ENCODE data around the gene PABPC1L. TPM values are rescaled to one million over a fixed set of nuclear protein-coding genes. Genes with fewer than 3 reads are reported as not detected.

Gene PABPC1L
- polyA plus RNA-seq, 4 donors: 7.0 to 28.4 (median 9.6) TPM

DNA sequence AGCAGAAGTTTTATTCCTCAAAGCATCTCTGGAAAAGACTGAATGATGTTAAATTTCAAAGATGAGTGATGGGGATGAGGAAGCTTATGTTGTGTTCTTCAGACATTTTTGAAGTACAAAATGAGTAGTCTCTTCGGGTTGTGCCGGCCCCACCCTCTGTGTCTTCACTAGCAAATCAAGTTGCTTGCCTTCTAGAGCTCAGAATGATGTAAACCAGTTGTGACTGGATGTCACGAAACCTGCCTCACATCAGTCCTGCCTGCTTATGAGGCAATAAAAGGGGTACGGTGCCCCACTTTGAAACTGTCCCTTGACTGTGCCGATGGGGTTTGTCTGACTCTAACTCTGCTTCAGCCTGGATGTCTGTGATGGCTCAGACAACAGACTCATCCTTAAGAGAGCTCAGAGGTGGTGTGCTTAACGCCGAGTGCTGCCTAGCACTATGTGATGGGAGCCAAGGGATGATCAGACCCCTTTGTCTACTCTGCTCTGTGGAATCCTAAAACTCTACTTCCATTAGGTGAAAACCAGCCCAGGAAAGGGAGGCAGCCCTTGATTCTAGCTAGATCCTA, 31.3 kb downstream of the PABPC1L start:
- H3K36me3 ChIP-seq (ENCODE audit: control insufficient read depth in 3 of 3, insufficient read depth in 2 of 3, low read depth in 1 of 3, low read length in 3 of 3): peaks cover 10 to 68% (median 16%) of the 10 kb centered on the region in 3 donors
- 85 to 91% (median 89%) methylated on average over 7 of the region's 7 CpGs for WGBS, 3 donors

DNA sequence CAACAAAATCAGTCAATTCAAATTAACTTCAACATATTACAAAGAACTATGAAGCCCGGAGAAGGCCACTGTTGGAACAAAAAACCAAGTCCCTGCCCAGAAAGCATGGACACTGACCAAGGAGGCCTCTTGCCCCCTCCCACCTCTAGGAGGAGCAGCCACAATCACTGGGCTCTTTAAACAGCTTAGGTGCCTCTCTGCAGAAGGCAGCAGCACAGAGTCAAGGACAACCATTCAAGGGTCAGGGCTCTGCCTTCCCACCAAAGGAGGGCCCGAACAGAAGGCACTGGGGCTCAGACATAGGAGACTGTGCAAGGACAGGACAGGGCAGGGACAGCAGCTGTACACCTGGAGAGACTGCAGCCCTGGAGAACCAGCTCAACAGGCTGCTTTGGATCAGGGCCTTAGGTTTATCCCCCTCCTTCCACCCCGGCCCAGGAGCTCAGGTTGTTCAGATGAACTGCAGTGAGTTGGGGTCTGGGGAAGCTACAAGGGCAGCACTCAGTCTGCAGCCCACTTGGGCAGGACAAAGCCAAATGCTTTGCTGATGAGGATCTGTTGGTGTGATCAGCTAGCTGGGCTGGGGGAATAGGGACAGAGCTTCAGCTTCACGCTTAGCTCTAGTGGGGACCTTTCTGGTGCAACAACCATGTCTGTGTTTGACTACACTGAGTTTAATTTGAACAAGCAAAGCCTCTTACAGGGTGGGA, 32.6 kb downstream of the PABPC1L start:
- DNase-seq (no peak), FAIRE-seq (no peak)
- WGBS, 3 donors: 93 to 97% (median 96%) methylated on average over 4 of the region's 4 CpGs
- no peaks in the 10 kb centered on the region for H3K9me3 ChIP-seq (ENCODE audit: control insufficient read depth in 2 of 2, insufficient read depth in 1 of 2, low read depth in 1 of 2, low read length in 1 of 2)
- no peaks in the 10 kb centered on the region for H3K27me3 ChIP-seq (ENCODE audit: control insufficient read depth in 3 of 3, insufficient read depth in 3 of 3, low read length in 3 of 3)
- no peak overlapping the region for H3K27ac ChIP-seq (ENCODE audit: low read depth in 1 of 3, low read length in 2 of 3)
- peaks cover 10 to 58% (median 16%) of the 10 kb centered on the region in 3 donors for H3K36me3 ChIP-seq (ENCODE audit: control insufficient read depth in 3 of 3, insufficient read depth in 2 of 3, low read depth in 1 of 3, low read length in 3 of 3)
- H3K4me3 ChIP-seq (ENCODE audit: low read depth in 1 of 3, low read length in 3 of 3): no peak overlapping the region
- no peaks in the 10 kb centered on the region for H3K4me1 ChIP-seq (ENCODE audit: control insufficient read depth in 3 of 3, insufficient read depth in 2 of 3, low read depth in 1 of 3, low read length in 2 of 3)

More for the DNA sequence above, 31.3 kb downstream of the PABPC1L start:
- Histone ChIP-seq H3K27ac (ENCODE audit: low read depth in 1 of 3, low read length in 2 of 3) (no peak overlapping the region), H3K9me3 (ENCODE audit: control insufficient read depth in 2 of 2, insufficient read depth in 1 of 2, low read depth in 1 of 2, low read length in 1 of 2) (no peaks in the 10 kb centered on the region), H3K27me3 (ENCODE audit: control insufficient read depth in 3 of 3, insufficient read depth in 3 of 3, low read length in 3 of 3) (no peaks in the 10 kb centered on the region), H3K4me1 (ENCODE audit: control insufficient read depth in 3 of 3, insufficient read depth in 2 of 3, low read depth in 1 of 3, low read length in 2 of 3) (no peaks in the 10 kb centered on the region), H3K4me3 (ENCODE audit: low read depth in 1 of 3, low read length in 3 of 3) (no peak overlapping the region)
- DNase-seq: no peak
- FAIRE-seq: no peak

DNA sequence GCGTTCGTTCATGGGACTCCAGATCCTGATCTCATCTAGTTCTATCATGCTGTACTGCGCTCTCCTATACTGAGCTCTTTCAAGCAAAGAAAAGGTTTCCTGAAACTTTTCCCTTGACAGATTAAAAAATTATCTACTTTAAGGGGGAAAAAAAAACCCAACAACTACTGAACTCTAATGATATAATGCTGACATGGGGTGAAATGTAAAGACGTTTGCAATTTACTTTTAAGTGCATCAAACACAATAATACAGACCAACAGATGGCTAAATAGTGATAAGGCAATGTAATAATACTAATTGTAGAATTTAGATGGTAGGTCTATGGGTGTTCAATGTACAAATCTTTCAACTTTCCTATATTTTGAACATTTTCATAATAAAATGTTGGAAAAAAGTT, 34.0 kb downstream of the PABPC1L start:
- Histone ChIP-seq H3K36me3 (ENCODE audit: control insufficient read depth in 3 of 3, insufficient read depth in 2 of 3, low read depth in 1 of 3, low read length in 3 of 3) (peaks cover 18 to 51% (median 18%) of the 10 kb centered on the region in 3 donors), H3K4me1 (ENCODE audit: control insufficient read depth in 3 of 3, insufficient read depth in 2 of 3, low read depth in 1 of 3, low read length in 2 of 3) (no peaks in the 10 kb centered on the region), H3K9me3 (ENCODE audit: control insufficient read depth in 2 of 2, insufficient read depth in 1 of 2, low read depth in 1 of 2, low read length in 1 of 2) (no peaks in the 10 kb centered on the region), H3K27me3 (ENCODE audit: control insufficient read depth in 3 of 3, insufficient read depth in 3 of 3, low read length in 3 of 3) (no peaks in the 10 kb centered on the region), H3K4me3 (ENCODE audit: low read depth in 1 of 3, low read length in 3 of 3) (no peak overlapping the region), H3K27ac (ENCODE audit: low read depth in 1 of 3, low read length in 2 of 3) (no peak overlapping the region)
- WGBS, 3 donors: 90 to 92% (median 90%) methylated on average over 4 of the region's 4 CpGs
- no peak for DNase-seq
- FAIRE-seq: no peak

- DNase-seq (no peak), FAIRE-seq (no peak)
- Histone ChIP-seq H3K4me3 (ENCODE audit: low read depth in 1 of 3, low read length in 3 of 3) (no peak overlapping the region), H3K27ac (ENCODE audit: low read depth in 1 of 3, low read length in 2 of 3) (no peak overlapping the region), H3K4me1 (ENCODE audit: control insufficient read depth in 3 of 3, insufficient read depth in 2 of 3, low read depth in 1 of 3, low read length in 2 of 3) (no peaks in the 10 kb centered on the region), H3K27me3 (ENCODE audit: control insufficient read depth in 3 of 3, insufficient read depth in 3 of 3, low read length in 3 of 3) (no peaks in the 10 kb centered on the region), H3K36me3 (ENCODE audit: control insufficient read depth in 3 of 3, insufficient read depth in 2 of 3, low read depth in 1 of 3, low read length in 3 of 3) (peaks cover 18 to 45% (median 22%) of the 10 kb centered on the region in 3 donors), H3K9me3 (ENCODE audit: control insufficient read depth in 2 of 2, insufficient read depth in 1 of 2, low read depth in 1 of 2, low read length in 1 of 2) (no peaks in the 10 kb centered on the region)
- 87 to 91% (median 91%) methylated on average over 6 of the region's 6 CpGs for WGBS, 3 donors
Measured at GRCh38 chr20:44945261-44945660, 35.4 kb downstream of the PABPC1L start.

- DNase-seq (no peak), FAIRE-seq (no peak)
- Histone ChIP-seq H3K27ac (ENCODE audit: low read depth in 1 of 3, low read length in 2 of 3) (no peak overlapping the region), H3K9me3 (ENCODE audit: control insufficient read depth in 2 of 2, insufficient read depth in 1 of 2, low read depth in 1 of 2, low read length in 1 of 2) (no peaks in the 10 kb centered on the region), H3K27me3 (ENCODE audit: control insufficient read depth in 3 of 3, insufficient read depth in 3 of 3, low read length in 3 of 3) (no peaks in the 10 kb centered on the region), H3K4me1 (ENCODE audit: control insufficient read depth in 3 of 3, insufficient read depth in 2 of 3, low read depth in 1 of 3, low read length in 2 of 3) (no peaks in the 10 kb centered on the region), H3K4me3 (ENCODE audit: low read depth in 1 of 3, low read length in 3 of 3) (no peak overlapping the region), H3K36me3 (ENCODE audit: control insufficient read depth in 3 of 3, insufficient read depth in 2 of 3, low read depth in 1 of 3, low read length in 3 of 3) (peaks cover 25 to 43% (median 29%) of the 10 kb centered on the region in 3 donors)
- WGBS, 3 donors: 74 to 86% (median 80%) methylated on average over 2 of the region's 2 CpGs
Measured at GRCh38 chr20:44946271-44946852, 36.5 kb downstream of the PABPC1L start.

GRCh38 chr20:44948107-44948506, 38.2 kb downstream of the PABPC1L start:
- peaks cover 23 to 38% (median 24%) of the 10 kb centered on the region in 3 donors for H3K36me3 ChIP-seq (ENCODE audit: control insufficient read depth in 3 of 3, insufficient read depth in 2 of 3, low read depth in 1 of 3, low read length in 3 of 3)
- no peaks in the 10 kb centered on the region for H3K27me3 ChIP-seq (ENCODE audit: control insufficient read depth in 3 of 3, insufficient read depth in 3 of 3, low read length in 3 of 3)
- no peaks in the 10 kb centered on the region for H3K4me1 ChIP-seq (ENCODE audit: control insufficient read depth in 3 of 3, insufficient read depth in 2 of 3, low read depth in 1 of 3, low read length in 2 of 3)
- H3K27ac ChIP-seq (ENCODE audit: low read depth in 1 of 3, low read length in 2 of 3): no peak overlapping the region
- no peak overlapping the region for H3K4me3 ChIP-seq (ENCODE audit: low read depth in 1 of 3, low read length in 3 of 3)
- FAIRE-seq (no peak), DNase-seq (no peak)
- H3K9me3 ChIP-seq (ENCODE audit: control insufficient read depth in 2 of 2, insufficient read depth in 1 of 2, low read depth in 1 of 2, low read length in 1 of 2): no peaks in the 10 kb centered on the region
- WGBS, 3 donors: 93 to 97% (median 95%) methylated on average over 5 of the region's 5 CpGs

DNA sequence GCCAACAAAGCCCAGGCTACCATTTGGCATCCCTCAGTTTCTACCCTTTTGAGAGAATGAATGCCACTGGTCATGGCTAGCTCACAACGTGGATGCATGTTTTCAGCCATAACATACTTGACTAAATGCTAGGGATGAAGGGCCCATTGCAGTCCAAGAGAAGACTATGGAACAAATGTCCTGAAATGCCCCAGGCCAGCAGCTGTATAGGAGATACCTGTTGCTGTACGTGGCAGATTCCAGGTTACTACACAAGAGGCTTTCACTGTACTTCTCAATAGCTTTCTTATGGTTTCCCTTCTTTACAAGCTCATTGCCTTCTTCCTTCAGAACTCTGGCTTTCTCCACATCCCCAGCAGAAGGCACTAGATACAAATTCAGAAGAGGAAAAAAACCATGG, 38.7 kb downstream of the PABPC1L start:
- no peaks in the 10 kb centered on the region for H3K9me3 ChIP-seq (ENCODE audit: control insufficient read depth in 2 of 2, insufficient read depth in 1 of 2, low read depth in 1 of 2, low read length in 1 of 2)
- no peak overlapping the region for H3K27ac ChIP-seq (ENCODE audit: low read depth in 1 of 3, low read length in 2 of 3)
- no peak overlapping the region for H3K4me3 ChIP-seq (ENCODE audit: low read depth in 1 of 3, low read length in 3 of 3)
- DNase-seq (no peak), FAIRE-seq (no peak)
- WGBS, 3 donors: 86 to 88% (median 87%) methylated on average over 2 of the region's 2 CpGs
- no peaks in the 10 kb centered on the region for H3K4me1 ChIP-seq (ENCODE audit: control insufficient read depth in 3 of 3, insufficient read depth in 2 of 3, low read depth in 1 of 3, low read length in 2 of 3)
- H3K36me3 ChIP-seq (ENCODE audit: control insufficient read depth in 3 of 3, insufficient read depth in 2 of 3, low read depth in 1 of 3, low read length in 3 of 3): peaks cover 22 to 35% (median 23%) of the 10 kb centered on the region in 3 donors
- no peaks in the 10 kb centered on the region for H3K27me3 ChIP-seq (ENCODE audit: control insufficient read depth in 3 of 3, insufficient read depth in 3 of 3, low read length in 3 of 3)

GRCh38 chr20:44950368-44950767, 40.5 kb downstream of the PABPC1L start:
- FAIRE-seq (no peak), DNase-seq (no peak)
- 92 to 98% (median 93%) methylated on average over 1 of the region's 1 CpG for WGBS, 3 donors
- Histone ChIP-seq H3K27me3 (ENCODE audit: control insufficient read depth in 3 of 3, insufficient read depth in 3 of 3, low read length in 3 of 3) (no peaks in the 10 kb centered on the region), H3K4me1 (ENCODE audit: control insufficient read depth in 3 of 3, insufficient read depth in 2 of 3, low read depth in 1 of 3, low read length in 2 of 3) (no peaks in the 10 kb centered on the region), H3K27ac (ENCODE audit: low read depth in 1 of 3, low read length in 2 of 3) (no peak overlapping the region), H3K36me3 (ENCODE audit: control insufficient read depth in 3 of 3, insufficient read depth in 2 of 3, low read depth in 1 of 3, low read length in 3 of 3) (peaks cover 24 to 41% (median 26%) of the 10 kb centered on the region in 3 donors), H3K9me3 (ENCODE audit: control insufficient read depth in 2 of 2, insufficient read depth in 1 of 2, low read depth in 1 of 2, low read length in 1 of 2) (no peaks in the 10 kb centered on the region), H3K4me3 (ENCODE audit: low read depth in 1 of 3, low read length in 3 of 3) (no peak overlapping the region)

Measured in small intestine (tissue), 7 donors.